Retinal pigment epithelial cell (primary cell): Measurements from ENCODE around the gene IMMT.
"Not testable (repeated sequence)": the region's sequence is repeated elsewhere in the genome, so short reads cannot be mapped to it uniquely, and the experiment has no call there.

Experiments
- DNase-seq: peaks from one replicate; pipeline ENCODE4 v3.0.0-alpha.2; 2010; ENCODE audit warnings: low read depth
- H3K4me3 ChIP-seq: 2 replicates; pipeline ENCODE4 v1.5.1; 2011; ENCODE audit warnings: mild to moderate bottlenecking, low read length, control low read depth, moderate library complexity
- TF ChIP-seq, protein P1 (sequence below): conservative IDR thresholded peaks from 2 replicates; pipeline ENCODE4 v1.5.1; 2011; ENCODE audit warnings: low read depth, low read length, control low read depth, inconsistent platforms

Gene IMMT

DNA sequence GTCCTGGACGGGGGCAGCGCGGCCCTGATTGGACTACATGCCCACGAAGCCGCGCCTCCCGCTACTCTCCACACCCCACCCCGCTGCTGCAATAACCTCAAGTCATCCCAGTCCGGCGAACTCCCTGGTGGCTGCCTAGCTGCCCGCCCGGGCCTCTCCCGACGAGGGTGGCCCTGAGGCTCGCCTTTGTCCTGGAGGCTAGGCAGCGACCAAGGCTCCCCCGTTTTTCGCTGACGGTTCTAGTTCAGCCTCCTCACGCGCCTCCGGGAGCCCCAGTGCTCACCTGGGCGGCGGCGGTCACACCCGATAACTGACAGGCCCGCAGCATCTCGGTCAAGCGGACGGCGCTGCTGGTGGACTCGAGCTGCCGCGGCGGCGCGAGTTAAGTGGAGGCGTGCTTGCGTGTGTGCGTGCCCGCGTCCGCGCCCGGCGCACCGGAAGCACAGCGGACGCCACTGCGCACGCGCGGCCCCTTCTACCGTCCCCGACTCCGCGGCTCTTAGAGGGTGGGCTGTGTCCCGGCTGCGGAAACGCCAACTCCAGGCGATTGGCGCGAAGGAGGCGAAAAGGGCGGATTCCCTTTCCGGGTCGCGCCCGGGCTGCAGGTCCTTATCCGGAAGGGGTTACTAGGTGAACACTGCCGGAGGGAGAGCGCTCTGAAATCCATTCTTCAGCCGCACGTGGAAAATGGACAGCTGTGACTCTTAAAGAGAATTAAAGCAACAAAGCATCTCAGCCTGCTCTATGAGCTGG, at the start of gene IMMT:
IMMT (minus strand) TSS at position 408 of the 753 bp plus-strand sequence; CDS start at position 328, 80 bp downstream.
- DNase-seq: peak; percentile 92
- TF ChIP-seq, protein P1, sequence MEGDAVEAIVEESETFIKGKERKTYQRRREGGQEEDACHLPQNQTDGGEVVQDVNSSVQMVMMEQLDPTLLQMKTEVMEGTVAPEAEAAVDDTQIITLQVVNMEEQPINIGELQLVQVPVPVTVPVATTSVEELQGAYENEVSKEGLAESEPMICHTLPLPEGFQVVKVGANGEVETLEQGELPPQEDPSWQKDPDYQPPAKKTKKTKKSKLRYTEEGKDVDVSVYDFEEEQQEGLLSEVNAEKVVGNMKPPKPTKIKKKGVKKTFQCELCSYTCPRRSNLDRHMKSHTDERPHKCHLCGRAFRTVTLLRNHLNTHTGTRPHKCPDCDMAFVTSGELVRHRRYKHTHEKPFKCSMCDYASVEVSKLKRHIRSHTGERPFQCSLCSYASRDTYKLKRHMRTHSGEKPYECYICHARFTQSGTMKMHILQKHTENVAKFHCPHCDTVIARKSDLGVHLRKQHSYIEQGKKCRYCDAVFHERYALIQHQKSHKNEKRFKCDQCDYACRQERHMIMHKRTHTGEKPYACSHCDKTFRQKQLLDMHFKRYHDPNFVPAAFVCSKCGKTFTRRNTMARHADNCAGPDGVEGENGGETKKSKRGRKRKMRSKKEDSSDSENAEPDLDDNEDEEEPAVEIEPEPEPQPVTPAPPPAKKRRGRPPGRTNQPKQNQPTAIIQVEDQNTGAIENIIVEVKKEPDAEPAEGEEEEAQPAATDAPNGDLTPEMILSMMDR: no peak
- peak within 1 kb of the TSS; percentile 91 for H3K4me3 ChIP-seq

DNA sequence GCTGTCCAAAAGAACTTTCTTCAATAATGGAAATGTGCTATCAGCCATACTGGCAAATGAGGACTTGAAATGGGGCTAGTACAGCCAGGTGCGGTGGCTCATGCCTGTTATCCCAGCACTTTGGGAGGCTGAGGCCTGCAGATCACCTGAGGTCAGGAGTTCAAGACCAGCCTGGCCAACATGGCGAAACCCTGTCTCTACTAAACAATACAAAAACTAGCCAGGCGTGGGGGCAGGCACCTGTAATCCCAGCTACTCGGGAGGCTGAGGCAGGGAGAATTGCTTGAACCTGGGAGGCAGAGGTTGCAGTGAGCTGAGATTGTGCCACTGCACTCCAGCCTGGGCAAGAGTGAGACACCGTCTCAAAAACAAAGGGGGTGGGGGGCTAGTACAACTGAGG, 49.5 kb upstream of the IMMT start:
- not testable (repeated sequence) for DNase-seq, H3K4me3 ChIP-seq

DNA sequence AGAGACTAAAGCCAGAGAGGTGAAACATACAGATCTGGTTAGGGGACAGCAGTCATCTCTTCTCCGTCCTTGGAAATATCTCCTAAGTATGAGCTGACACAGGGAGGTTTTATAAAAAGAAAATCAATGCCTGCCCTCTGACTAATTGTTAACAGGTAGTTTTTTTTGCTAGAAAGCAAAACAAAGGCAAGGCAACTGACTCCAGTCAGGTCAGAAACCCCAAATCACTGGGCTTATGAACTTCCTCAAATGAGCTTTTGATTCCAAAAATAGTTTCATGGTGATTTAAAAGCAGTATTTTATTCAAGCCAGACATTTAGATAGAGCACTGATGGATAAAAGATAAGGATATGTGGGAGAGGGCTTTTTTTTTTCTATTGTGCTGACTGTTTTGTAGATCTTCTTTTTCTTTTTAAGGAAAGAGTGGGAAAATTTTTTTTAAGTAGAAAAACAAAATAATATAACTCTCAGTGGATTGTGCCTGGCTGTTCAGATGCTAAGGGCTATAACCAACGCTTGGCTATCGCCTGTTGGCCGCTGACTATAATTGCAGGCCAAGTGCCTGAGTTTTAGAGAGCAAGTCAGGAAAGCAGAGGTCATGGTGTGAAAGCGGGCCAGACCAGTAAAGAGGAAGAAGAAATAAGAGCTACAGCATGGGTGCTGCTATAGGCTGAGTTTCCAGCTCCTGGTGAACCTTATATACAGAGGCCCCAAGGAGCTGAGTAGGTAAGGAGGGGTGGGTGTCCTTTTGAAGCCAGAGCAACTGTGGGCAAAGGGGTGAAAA, 48.9 kb upstream of the IMMT start:
- DNase-seq: no peak
- H3K4me3 ChIP-seq: no peak overlapping the region
- TF ChIP-seq, protein P1: no peak

DNA sequence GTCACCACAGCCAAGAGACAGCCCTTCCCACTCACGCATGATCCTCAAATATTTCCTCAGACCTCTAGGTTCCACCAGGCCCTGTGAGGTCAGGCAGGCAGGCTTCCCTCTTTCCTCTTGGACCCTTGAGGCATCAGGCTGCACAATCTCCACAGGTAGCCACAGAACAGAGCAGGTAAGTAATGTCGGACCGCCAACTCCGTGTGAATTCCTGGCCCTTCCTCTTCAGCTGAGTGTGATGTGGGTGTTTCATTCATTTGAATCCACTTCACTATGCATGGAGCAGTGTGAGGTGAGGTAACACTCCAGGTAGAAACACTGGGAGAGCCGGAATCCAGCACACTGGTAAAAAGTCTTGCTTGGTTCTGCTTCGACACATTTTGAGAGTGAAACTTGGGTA, 48.0 kb upstream of the IMMT start:
- DNase-seq: no peak
- H3K4me3 ChIP-seq: no peak overlapping the region
- TF ChIP-seq, protein P1: no peak

DNA sequence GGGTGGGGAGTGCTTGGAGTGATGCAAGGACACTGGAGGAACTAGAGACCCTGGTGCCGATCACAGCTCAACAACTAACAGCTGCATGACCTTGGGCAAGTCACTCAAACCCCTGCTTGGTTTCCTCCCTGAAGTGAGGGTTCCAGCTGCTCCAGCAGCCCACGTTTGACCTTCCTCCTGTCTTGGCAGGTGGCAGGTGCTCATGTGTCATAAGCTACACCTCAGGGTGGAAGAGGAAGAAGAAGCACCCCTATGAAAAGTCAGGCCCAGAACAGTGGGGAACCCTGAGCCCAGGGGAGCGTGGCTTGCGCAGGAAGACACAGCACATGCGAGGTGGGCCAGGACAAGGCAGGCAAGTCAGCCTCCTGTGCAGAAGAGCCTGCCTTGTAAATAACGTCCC, 46.3 kb upstream of the IMMT start:
- no peak overlapping the region for H3K4me3 ChIP-seq
- DNase-seq: no peak
- TF ChIP-seq, protein P1: no peak

DNA sequence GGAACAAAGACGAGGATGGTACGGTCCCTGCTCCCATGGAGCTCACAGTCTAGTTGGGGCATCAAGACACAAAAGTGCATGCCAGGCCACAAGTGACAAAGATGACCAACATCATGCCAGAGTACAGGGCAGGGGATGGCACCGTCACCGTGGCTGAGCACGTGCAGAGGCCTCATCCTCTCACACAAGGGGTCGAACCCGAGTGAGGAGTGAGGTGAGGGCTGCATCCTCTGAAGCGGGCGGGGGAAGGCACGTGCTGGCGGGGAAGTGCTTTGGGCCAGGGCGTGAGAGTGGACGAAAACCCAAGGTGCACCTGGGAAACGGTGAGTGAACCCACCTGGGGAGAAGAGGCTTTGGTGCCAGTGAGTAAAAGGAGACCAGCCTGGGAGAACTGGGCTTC, 45.0 kb upstream of the IMMT start:
- TF ChIP-seq, protein P1: no peak
- no peak for DNase-seq
- no peak overlapping the region for H3K4me3 ChIP-seq

DNA sequence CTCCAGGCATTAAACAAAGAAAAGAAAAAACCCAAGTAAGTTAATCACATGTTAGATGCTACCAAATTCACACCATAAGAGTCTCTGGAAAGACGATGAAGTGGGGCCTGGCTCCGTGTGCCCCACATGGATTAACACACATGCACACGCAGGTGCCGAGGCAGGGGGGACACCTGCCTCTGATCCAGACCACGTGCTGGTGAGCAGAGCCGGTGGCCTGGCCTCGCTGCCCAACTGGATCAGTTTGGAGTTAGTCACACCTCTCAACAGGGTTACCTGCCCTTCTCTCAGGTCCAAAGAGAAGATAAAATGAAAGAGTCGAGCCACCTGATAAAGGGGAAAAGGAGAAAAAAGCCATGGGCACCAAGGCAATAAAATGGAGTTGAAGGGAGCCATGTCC, 44.5 kb upstream of the IMMT start:
- TF ChIP-seq, protein P1: no peak
- DNase-seq: no peak
- no peak overlapping the region for H3K4me3 ChIP-seq
